NCI-H1092 (cell line): ENCODE results near the gene SLC17A1.

ENCODE experiments used
- DNase-seq: peaks from one replicate; lab custom pipeline; 2025; lab: John Stamatoyannopoulos, UW

Gene SLC17A1, protein sequence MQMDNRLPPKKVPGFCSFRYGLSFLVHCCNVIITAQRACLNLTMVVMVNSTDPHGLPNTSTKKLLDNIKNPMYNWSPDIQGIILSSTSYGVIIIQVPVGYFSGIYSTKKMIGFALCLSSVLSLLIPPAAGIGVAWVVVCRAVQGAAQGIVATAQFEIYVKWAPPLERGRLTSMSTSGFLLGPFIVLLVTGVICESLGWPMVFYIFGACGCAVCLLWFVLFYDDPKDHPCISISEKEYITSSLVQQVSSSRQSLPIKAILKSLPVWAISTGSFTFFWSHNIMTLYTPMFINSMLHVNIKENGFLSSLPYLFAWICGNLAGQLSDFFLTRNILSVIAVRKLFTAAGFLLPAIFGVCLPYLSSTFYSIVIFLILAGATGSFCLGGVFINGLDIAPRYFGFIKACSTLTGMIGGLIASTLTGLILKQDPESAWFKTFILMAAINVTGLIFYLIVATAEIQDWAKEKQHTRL

GRCh38 chr6:25831532-25832306, at the start of gene SLC17A1:
TSS of gene SLC17A1 (minus strand) at chr6:25832052. CDS start at chr6:25830557, 1,495 bp downstream.
- no peak for DNase-seq

DNA sequence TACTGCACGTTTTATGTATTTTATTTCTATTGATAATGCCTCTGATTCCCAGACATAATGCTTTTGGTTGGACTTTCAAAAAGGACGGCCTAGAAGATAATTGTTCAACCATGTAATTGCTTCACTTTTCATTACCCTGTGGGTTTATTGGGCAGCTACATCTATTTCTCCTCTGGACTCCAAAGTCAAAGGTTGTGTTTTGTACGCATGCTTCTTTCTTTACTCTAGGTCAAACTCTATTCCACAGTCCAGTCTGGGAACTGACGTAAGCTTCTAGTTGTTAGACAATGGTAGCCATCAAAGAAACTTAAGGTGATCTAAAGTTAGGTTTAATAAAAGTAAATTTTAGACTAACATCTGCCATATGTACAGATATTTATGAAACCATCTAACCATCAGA, 48.7 kb upstream of the SLC17A1 start:
- DNase-seq: no peak

GRCh38 chr6:25878721-25879322, 47.0 kb upstream of the SLC17A1 start:
- no peak for DNase-seq

GRCh38 chr6:25875926-25876602, 44.2 kb upstream of the SLC17A1 start:
- no peak for DNase-seq

- no peak for DNase-seq
Observed at GRCh38 chr6:25875563-25875905, 43.7 kb upstream of the SLC17A1 start.

- no peak for DNase-seq
Observed at GRCh38 chr6:25874822-25875562, 43.1 kb upstream of the SLC17A1 start.

GRCh38 chr6:25874118-25874517, 42.3 kb upstream of the SLC17A1 start, which contains the start of gene SLC17A3:
TSS of gene SLC17A3 (minus strand) at chr6:25874243. CDS start at chr6:25868387, 5,856 bp downstream.
- no peak for DNase-seq

GRCh38 chr6:25872814-25873213, 41.0 kb upstream of the SLC17A1 start:
- no peak for DNase-seq

GRCh38 chr6:25869840-25870239, 38.0 kb upstream of the SLC17A1 start:
- DNase-seq: no peak

GRCh38 chr6:25868436-25869183, 36.8 kb upstream of the SLC17A1 start:
- DNase-seq: no peak

- DNase-seq: no peak
Observed at GRCh38 chr6:25866011-25866410, 34.2 kb upstream of the SLC17A1 start.

GRCh38 chr6:25863360-25863759, 31.5 kb upstream of the SLC17A1 start:
- no peak for DNase-seq

DNA sequence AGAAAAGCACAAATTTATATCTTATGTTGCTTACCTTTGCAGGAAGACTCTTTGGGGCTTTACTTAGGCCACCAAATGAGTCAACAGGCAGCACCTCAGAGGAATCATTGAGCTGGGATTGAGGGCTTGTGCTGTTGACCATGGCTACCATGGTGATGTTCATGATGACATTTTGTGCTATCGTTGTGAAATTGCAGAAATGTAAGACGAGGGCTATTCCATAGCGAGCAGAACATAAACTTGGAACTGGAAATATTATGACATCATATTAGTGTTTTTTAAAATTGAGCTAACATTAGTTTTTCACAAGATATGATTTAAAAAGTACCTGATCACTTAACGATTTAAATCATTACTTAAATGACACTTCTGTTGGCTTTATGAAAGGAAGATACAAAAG, 30.3 kb upstream of the SLC17A1 start:
- no peak for DNase-seq

- DNase-seq: no peak
Observed at GRCh38 chr6:25852756-25853155, 20.9 kb upstream of the SLC17A1 start.

DNA sequence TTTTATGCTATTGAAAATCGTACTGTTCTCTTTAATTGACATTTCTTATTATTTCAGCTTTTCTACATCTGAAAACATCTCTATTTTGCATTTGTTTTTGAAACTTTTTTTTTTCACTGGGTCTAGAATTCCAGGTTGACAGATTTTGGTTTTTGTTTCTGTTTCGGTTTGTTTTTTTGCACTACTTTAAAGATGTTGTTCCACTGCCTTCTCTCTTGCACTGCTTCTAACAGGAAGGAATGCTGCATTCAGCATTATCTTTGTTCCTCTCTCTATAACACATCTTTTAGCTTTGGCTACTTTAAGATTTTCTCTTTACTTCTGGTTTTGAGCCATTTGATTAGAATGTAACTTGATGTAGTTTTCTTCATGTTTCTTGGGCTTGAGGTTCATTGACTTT, 20.1 kb upstream of the SLC17A1 start:
- DNase-seq: no peak

GRCh38 chr6:25844518-25844917, 12.7 kb upstream of the SLC17A1 start:
- DNase-seq: no peak

GRCh38 chr6:25842526-25842925, 10.7 kb upstream of the SLC17A1 start:
- DNase-seq: no peak

- no peak for DNase-seq
Observed at GRCh38 chr6:25835442-25836283, 3.8 kb upstream of the SLC17A1 start.

DNA sequence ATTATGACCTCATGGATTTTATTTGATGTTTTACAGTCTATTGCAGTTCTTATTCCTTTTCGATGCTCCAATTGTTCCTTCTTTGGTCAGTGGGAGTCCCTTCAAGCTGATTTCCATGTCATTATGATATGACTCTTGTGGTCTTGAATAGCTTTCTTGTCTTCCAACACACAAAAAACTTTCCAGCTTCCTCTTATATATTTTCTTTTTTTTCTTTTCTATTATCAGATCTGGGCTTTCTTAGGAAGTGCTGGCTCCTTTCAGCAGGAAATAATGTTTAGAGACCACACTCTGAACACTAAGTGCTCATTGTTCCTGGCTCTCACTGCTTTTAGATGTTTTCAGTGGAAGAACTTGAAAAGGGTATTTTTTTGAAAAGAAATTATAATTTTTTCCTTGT, 3.1 kb upstream of the SLC17A1 start:
- DNase-seq: no peak

GRCh38 chr6:25833136-25833535, 1.3 kb upstream of the SLC17A1 start:
- no peak for DNase-seq
